Spleen (tissue), 11 donors: ENCODE data around the gene ZNF79. TPM values are rescaled to one million over a fixed set of nuclear protein-coding genes. Genes with fewer than 3 reads are reported as not detected.

ENCODE experiments used
- DNase-seq: peaks from one replicate; pipeline ENCODE4 v3.0.0-alpha.2; 2020
- H3K27ac ChIP-seq, 8 donors: fragments of 200-600 bp; sonication (generic) in 7 of 8; 1 replicate in 4 of 8; 2 replicates in 4 of 8; pipeline versions ENCODE4 v1.5.0 to v1.8.0; 2016 to 2021; ENCODE audit warnings: inconsistent platforms in 4 of 8, mild to moderate bottlenecking in 4 of 8, moderate library complexity in 1 of 8
- H3K27me3 ChIP-seq, 7 donors: fragments of 200-600 bp; sonication (generic) in 6 of 7; replicated peaks in 1 of 7; 1 replicate in 4 of 7; 2 replicates in 3 of 7; pipeline versions ENCODE4 v1.5.0 to v1.8.0; 2016 to 2021; ENCODE audit warnings: inconsistent platforms in 3 of 7, mild to moderate bottlenecking in 1 of 7
- H3K36me3 ChIP-seq, 6 donors: fragments of 200-600 bp; sonication (generic) in 5 of 6; 1 replicate in 4 of 6; 2 replicates in 2 of 6; pipeline versions ENCODE4 v1.5.0 to v1.8.0; 2016 to 2021; ENCODE audit warnings: inconsistent platforms in 2 of 6
- H3K4me1 ChIP-seq, 6 donors: fragments of 200-600 bp; sonication (generic) in 5 of 6; 1 replicate in 3 of 6; 2 replicates in 3 of 6; pipeline versions ENCODE4 v1.5.0 to v1.8.0; 2016 to 2021; ENCODE audit warnings: inconsistent platforms in 3 of 6
- H3K4me3 ChIP-seq, 8 donors: fragments of 200-600 bp; sonication (generic) in 7 of 8; 1 replicate in 4 of 8; 2 replicates in 4 of 8; pipeline versions ENCODE4 v1.5.0 to v1.8.0; 2016 to 2021; ENCODE audit warnings: inconsistent platforms in 4 of 8, mild to moderate bottlenecking in 4 of 8, moderate library complexity in 2 of 8
- H3K9me3 ChIP-seq, 8 donors: fragments of 200-600 bp; sonication (generic) in 7 of 8; 1 replicate in 4 of 8; 2 replicates in 4 of 8; pipeline versions ENCODE4 v1.5.0 to v1.8.0; 2016 to 2021; ENCODE audit warnings: inconsistent platforms in 4 of 8
- CTCF ChIP-seq, 11 experiments: fragments of 200-600 bp in 7 of 11; fragments of 450-650 bp in 4 of 11; sonication (generic) in 4 of 11; IDR thresholded peaks in 8 of 11; conservative IDR thresholded peaks in 3 of 11; 1 replicate in 7 of 11; 2 replicates in 4 of 11; pipeline versions ENCODE4 v1.4.0 to v1.8.0; 2016 to 2021; ENCODE audit warnings: antibody characterized with exemption in 11 of 11, inconsistent platforms in 4 of 11, mild to moderate bottlenecking in 1 of 11
- POLR2A ChIP-seq, 3 donors: fragments of 450-650 bp; IDR thresholded peaks; one replicate each; pipeline ENCODE4 v1.5.1; 2017; ENCODE audit warnings: antibody characterized with exemption in 3 of 3, mild to moderate bottlenecking in 1 of 3
- POLR2AphosphoS5 ChIP-seq, 3 donors: sonication (generic); formaldehyde crosslinking; IDR thresholded peaks; one replicate each; pipeline ENCODE4 v1.5.1; 2017; ENCODE audit warnings: antibody characterized with exemption in 3 of 3
- WGBS, 5 donors: extraction: QIAGEN DNeasy Blood & Tissue Kit in 3 of 5; methylation state at CpG; one replicate each; pipeline versions ENCODE4 v1.1.5 to v1.1.7; 2013 to 2018; 5-methylcytosine and 5-hydroxymethylcytosine counted together
- intact Hi-C: fragments of 100-400 bp; cut with DNase I; formaldehyde crosslinking; loops from one replicate; pipeline ENCODE4 v1.15.0; 2023; ENCODE audit warnings: low total_unique reads
- polyA plus RNA-seq, 3 donors: library from polyadenylated mRNA; stranded (reverse); fragments of 200-250 nt; gene quantifications; one replicate each; pipeline ENCODE4 v1.2.1, GENCODE V29; 2013
- total RNA-seq, 7 donors: library from RNA; depleted of rRNA in 3 of 7; stranded (reverse); fragments of >200 nt in 3 of 7; fragmentation: NEBNext Ultra II Directional in 4 of 7; extraction: Animal tissue kit (Norgen Biotek cat#: 25700) in 4 of 7; gene quantifications; one replicate each; pipeline versions ENCODE4 v1.1.0 to v1.2.1, GENCODE V29; 2016 to 2021
- donor health status: healthy with polysubstance abuse.
- donor health status: DM: no; HTN: no; CAD: no; lungs with moderate emphysema.
- donor health status: DM: no; HTN: no; CAD: no.
- donor health status: Bipolar disorder and iron deficiency.
- donor health status: healthy.
- donor health status: DM: no; HTN: no; CAD: no.
- donor health status: DM: yes; HTN: yes; CAD: no.

The ZNF79 gene
- total and polyA plus RNA-seq, 10 donors: 2.3 to 14.7 (median 11.0) TPM

DNA sequence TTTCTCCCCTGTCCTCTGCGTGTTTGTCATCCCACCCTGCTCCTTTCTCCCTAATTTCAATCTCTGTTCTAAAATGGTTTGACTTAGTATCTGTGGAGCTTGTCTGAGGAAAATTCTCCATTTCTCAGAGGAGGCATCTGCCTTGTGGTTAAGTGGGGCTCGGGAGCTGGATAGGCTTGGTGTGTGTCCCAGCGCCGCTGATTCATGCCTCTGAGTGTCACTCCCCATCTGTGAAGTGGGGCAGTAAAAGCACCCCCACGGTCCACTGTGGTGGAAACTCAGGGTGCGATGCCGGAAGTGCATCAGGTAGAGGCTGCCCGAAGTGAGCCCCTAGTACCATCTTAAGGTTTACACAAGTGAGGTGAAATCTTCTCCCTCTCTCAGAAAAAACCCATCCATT is 64.8 kb downstream of the ZNF79 start:
- intact Hi-C loops: no loop called here
- peaks cover 0 to 100% (median 80%) of the 10 kb centered on the region in 6 donors for H3K36me3 ChIP-seq

GRCh38 chr9:127489471-127490115 is 65.4 kb downstream of the ZNF79 start:
- WGBS, 5 donors: 82 to 86% (median 85%) methylated on average over 15 to 22 of the region's 22 CpGs

More for the DNA sequence above, 64.8 kb downstream of the ZNF79 start:
- DNase-seq: no peak
- no peak for TF ChIP-seq CTCF (IDR thresholded peaks at IDR 0.05 in 8 of 11, conservative IDR thresholded peaks at IDR 0.05 in 3 of 11)
- no peak for TF ChIP-seq POLR2A (IDR thresholded peaks at IDR 0.05)
- TF ChIP-seq POLR2AphosphoS5 (IDR thresholded peaks at IDR 0.05): no peak
- Histone ChIP-seq H3K4me3 (no peak overlapping the region), H3K4me1 (no peaks in the 10 kb centered on the region), H3K27me3 (no peaks in the 10 kb centered on the region), H3K9me3 (no peaks in the 10 kb centered on the region), H3K27ac (no peak overlapping the region)
- WGBS, 5 donors: 85 to 95% (median 89%) methylated on average over 8 of the region's 8 CpGs

GRCh38 chr9:127490535-127491230 is 66.5 kb downstream of the ZNF79 start:
- no peak overlapping the region for H3K4me3 ChIP-seq
- no peaks in the 10 kb centered on the region for H3K27me3 ChIP-seq
- no peak overlapping the region for H3K27ac ChIP-seq
- H3K36me3 ChIP-seq: peaks cover 0 to 100% (median 82%) of the 10 kb centered on the region in 6 donors
- WGBS, 5 donors: 88 to 91% (median 90%) methylated on average over 9 of the region's 9 CpGs
- DNase-seq: no peak
- no peaks in the 10 kb centered on the region for H3K9me3 ChIP-seq
- H3K4me1 ChIP-seq: peaks cover 0 to 11% (median 3%) of the 10 kb centered on the region in 6 donors
- no peak for TF ChIP-seq POLR2A (IDR thresholded peaks at IDR 0.05)
- no peak for TF ChIP-seq CTCF (IDR thresholded peaks at IDR 0.05 in 8 of 11, conservative IDR thresholded peaks at IDR 0.05 in 3 of 11)
- no peak for TF ChIP-seq POLR2AphosphoS5 (IDR thresholded peaks at IDR 0.05)
- intact Hi-C loops: no loop called here

More at GRCh38 chr9:127489471-127490115, 65.4 kb downstream of the ZNF79 start:
- no peak for TF ChIP-seq POLR2A (IDR thresholded peaks at IDR 0.05)
- TF ChIP-seq POLR2AphosphoS5 (IDR thresholded peaks at IDR 0.05): peak in 1 of 3 donors; percentile 16
- H3K4me1 ChIP-seq: peaks cover 0 to under 1% (median 0%) of the 10 kb centered on the region in 6 donors
- no peaks in the 10 kb centered on the region for H3K9me3 ChIP-seq
- H3K36me3 ChIP-seq: peaks cover 0 to 100% (median 82%) of the 10 kb centered on the region in 6 donors
- no peak for DNase-seq
- no peak overlapping the region for H3K4me3 ChIP-seq
- H3K27ac ChIP-seq: no peak overlapping the region
- H3K27me3 ChIP-seq: no peaks in the 10 kb centered on the region
- intact Hi-C loops: no loop called here

DNA sequence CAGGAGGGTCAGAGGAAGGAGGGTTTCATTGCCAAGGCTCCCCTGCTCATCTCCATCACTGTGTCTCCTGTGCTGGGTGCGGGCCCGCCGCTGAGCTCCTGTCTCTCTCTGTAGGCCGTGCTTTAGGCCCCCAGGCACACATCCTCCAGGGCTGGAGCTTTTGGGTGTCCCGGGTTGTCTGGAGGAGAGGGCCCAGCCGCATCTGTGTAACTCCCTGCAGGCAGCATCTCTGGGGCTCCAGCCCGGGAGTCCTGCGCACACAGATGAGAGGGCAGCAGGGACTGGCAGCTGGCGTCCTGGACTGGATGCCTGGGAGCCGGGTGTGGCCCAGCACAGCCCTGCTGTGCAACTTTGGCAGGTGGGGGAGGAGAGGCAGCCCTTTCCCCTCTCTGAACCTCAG is 67.3 kb downstream of the ZNF79 start:
- intact Hi-C loops: no loop called here
- Histone ChIP-seq H3K27me3 (no peaks in the 10 kb centered on the region), H3K4me1 (peaks cover 0 to 13% (median 4%) of the 10 kb centered on the region in 6 donors), H3K4me3 (no peak overlapping the region), H3K9me3 (no peaks in the 10 kb centered on the region), H3K36me3 (peaks cover 0 to 100% (median 82%) of the 10 kb centered on the region in 6 donors), H3K27ac (no peak overlapping the region)
- 92 to 100% (median 94%) methylated on average over 5 to 10 of the region's 10 CpGs for WGBS, 5 donors
- TF ChIP-seq CTCF (IDR thresholded peaks at IDR 0.05 in 8 of 11, conservative IDR thresholded peaks at IDR 0.05 in 3 of 11): no peak
- TF ChIP-seq POLR2A (IDR thresholded peaks at IDR 0.05): no peak
- no peak for TF ChIP-seq POLR2AphosphoS5 (IDR thresholded peaks at IDR 0.05)
- DNase-seq: no peak
